SIG-M5 treated with dmso at 0.1 percent for 504 hours (cell line): ENCODE measurements around the gene PER1.
A peak's percentile ranks its signal among the peaks of the same experiment; 100 is the strongest.

Experiments used
- DNase-seq: peaks from one replicate; lab custom pipeline; 2025; ENCODE audit not compliant: unreplicated experiment; lab: John Stamatoyannopoulos, UW

PER1 gene

GRCh38 chr17:8142158-8142886 lies 9.9 kb downstream of the PER1 start:
- DNase-seq, result no peak

GRCh38 chr17:8141741-8142140 lies 10.5 kb downstream of the PER1 start:
- DNase-seq, result no peak

GRCh38 chr17:8141045-8141444 lies 11.2 kb downstream of the PER1 start:
- DNase-seq, result no peak

- no peak for DNase-seq
Measured at GRCh38 chr17:8140065-8141029, 11.9 kb downstream of the PER1 start.

GRCh38 chr17:8138672-8139371 lies 13.4 kb downstream of the PER1 start:
- DNase-seq, result peak; percentile 93

- DNase-seq, result no peak
Measured at GRCh38 chr17:8138374-8138671, 13.9 kb downstream of the PER1 start.

GRCh38 chr17:8137645-8138373 lies 14.4 kb downstream of the PER1 start:
- no peak for DNase-seq

- no peak for DNase-seq
Measured at GRCh38 chr17:8133941-8134340, 18.3 kb downstream of the PER1 start.

GRCh38 chr17:8133399-8133798 lies 18.8 kb downstream of the PER1 start:
- DNase-seq, result no peak

GRCh38 chr17:8131844-8132441 lies 20.3 kb downstream of the PER1 start:
- DNase-seq, result no peak

GRCh38 chr17:8128125-8128784 lies 23.9 kb downstream of the PER1 start:
- no peak for DNase-seq

GRCh38 chr17:8126491-8127066 lies 25.6 kb downstream of the PER1 start:
- peak; percentile 22 for DNase-seq

GRCh38 chr17:8125947-8126490 lies 26.2 kb downstream of the PER1 start:
- peak; percentile 45 for DNase-seq

GRCh38 chr17:8125154-8125946 lies 26.9 kb downstream of the PER1 start:
- DNase-seq, result peak; percentile 59

GRCh38 chr17:8124350-8125153 lies 27.7 kb downstream of the PER1 start:
- peak; percentile 25 for DNase-seq

- no peak for DNase-seq
Measured at GRCh38 chr17:8123695-8124349, 28.4 kb downstream of the PER1 start, which contains the start of gene HES7. Gene HES7, minus strand, starts transcription at chr17:8124106. Its CDS starts 22 bp downstream, at chr17:8124084.
